Ramos (cell line): ENCODE measurements around the gene C6orf52.

Experiments used
- in situ Hi-C: fragments of 300-500 bp; cut with MboI; formaldehyde crosslinking; loops from one replicate; pipeline ENCODE4 v1.14.3; 2022; ENCODE audit warnings: low sequenced_read_pairs; ENCODE audit not compliant: unreplicated experiment

The C6orf52 gene

DNA sequence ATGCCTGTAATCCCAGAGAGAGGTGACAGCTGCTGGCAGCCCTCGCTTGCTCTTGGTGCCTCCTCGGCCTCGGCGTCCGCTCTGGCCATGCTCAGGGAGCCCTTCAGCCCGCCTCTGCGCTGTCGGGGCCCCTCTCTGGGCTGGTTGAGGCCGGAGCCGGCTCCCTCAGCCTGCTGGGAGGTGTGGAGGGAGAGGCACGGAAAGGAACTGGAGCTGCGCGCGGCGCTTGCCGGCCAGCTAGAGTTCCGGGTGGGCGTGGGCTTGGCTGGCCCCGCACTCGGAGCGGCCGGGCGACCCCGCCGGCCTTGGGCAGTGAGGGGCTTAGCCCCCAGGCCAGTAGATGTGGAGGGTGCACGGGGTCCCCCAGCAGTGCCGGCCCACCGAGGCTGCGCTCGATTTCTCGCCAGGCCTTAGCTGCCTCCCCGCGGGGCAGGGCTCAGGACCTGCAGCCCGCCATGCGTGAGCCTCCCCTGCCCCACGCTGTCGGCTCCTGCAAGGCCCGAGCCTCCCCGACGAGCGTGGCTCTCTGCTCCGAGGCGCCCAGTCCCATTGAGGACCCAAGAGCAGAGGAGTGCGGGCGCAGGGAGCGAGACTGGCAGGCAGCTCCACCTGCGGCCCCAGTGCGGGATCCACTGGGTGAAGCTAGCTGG, 34.6 kb downstream of the C6orf52 start:
- in situ Hi-C loops, result no loop called here

DNA sequence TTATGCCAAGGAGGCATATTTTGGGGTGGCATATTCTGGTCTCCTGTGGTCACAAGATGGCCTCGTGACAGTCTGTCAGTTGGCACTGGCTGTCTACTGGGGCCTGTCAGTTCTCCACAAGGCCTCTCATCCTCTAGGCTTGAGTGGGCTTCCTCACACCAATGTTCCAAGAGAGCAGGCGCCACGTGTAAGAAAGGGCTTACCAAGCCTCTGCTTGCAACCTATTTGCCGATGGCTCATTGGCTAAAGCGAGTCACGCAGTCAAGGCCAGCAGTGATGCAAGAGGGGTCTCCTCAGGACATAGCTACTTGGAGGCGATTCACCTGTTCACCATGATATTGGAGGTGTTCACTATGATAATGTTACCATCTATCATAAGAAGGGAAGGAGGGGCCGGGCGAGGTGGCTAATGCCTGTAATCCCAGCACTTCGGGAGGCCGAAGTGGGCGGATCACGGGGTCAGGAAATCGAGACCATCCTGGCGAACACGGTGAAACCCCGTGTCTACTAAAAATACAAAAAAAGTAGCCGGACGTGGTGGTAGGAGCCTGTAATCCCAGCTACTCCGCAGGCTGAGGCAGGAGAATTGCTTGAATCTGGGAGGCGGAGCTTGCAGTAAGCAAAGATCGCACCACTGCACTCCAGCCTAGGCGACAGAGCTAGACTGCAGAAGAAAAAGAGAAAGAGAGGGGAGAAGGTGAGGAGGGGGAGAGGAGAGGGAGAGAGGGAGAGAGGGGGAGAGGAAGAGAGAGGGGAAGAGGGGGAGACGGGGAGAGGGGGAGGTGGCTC, 35.3 kb downstream of the C6orf52 start:
- in situ Hi-C loops, result no loop called here

DNA sequence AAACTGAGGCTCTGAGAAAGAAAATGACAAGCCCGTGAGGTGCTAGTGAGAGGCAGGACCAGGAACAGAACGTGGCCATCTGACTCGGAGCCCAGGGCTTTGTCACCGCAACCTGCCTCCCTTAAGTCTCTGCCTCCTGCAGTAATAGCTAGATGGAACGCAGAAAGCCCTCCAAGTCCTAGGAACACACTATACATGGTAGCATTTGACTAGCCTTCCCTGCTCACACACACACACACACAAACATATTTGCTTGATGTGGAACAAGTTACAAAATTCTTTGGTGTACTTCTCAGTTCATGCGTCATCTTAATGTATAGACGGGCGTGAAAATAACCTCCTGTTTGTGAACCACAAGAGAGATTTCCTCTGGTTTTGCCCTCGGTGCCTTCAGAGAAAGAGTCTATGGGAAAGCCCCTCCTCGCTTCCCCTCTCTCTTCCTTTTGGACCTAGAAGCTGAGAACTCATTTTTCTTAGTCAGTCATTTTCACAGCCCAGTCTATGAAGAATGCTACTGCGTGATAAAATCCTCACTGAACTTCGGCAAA, 38.8 kb downstream of the C6orf52 start:
- in situ Hi-C loops, result no loop called here

DNA sequence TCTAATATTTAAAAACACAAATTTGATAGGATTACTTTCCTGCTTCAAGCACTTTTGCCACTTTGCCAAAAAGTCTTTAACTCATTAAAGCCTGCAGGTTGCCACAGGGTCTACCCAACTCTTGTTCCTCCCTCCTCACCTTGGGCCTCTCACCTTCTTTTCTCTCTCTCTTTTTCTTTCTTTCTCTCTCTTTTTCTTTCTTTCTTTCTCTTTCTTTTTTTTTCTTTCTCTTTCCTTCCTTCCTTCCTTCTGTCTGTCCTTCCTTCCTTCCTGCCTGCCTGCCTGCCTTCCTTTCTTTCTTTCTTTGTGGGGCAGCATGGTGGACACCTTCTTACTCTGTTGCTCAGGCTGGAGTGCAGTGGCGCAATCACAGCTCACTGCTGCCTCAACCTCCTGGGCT, 50.2 kb downstream of the C6orf52 start:
- in situ Hi-C loops, result no loop called here

DNA sequence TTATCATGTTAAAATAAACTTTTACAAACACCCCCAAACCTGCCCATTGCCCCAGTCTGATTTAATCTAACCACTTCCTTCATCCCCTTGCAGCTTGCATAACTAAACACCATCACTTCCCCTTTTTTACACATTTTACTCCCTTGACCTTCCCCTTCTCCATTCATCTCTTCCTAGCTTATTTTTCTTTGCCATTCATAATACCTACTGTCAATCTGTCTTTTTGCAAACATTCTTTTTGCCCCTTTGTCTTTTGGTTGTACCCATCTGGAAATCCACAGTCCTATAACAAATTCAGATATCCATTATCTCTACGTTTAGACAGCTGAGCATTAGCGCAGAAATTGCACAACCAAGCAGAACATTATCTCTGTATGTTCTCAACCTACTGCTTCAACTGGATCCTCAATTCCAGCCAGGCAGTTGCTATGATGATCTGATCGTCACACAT, 51.2 kb downstream of the C6orf52 start:
- in situ Hi-C loops, result no loop called here

- in situ Hi-C loops, result no loop called here
These were observed 52.9 kb downstream of the C6orf52 start for GRCh38 chr6:10641528-10641927.

- in situ Hi-C loops, result no loop called here
These were observed 54.0 kb downstream of the C6orf52 start for GRCh38 chr6:10640412-10640811.

DNA sequence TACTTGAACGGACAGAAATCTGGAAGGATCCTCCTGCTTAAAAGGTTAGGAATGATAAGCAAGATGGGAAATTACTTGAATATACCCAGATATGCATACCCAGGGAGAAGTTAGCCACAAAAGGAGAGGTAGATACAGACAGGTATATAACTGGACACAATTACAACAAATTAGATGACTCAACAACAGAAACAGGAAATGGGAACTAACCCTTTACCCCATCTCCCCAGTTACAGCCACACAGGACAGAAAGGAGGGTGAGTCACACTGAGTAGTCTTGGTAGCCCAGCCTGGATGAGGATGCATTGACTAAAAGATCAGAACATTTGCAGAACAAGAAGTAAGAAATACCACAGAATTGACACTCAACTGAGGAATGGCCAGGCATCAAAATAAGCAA, 61.2 kb downstream of the C6orf52 start:
- in situ Hi-C loops, result no loop called here

DNA sequence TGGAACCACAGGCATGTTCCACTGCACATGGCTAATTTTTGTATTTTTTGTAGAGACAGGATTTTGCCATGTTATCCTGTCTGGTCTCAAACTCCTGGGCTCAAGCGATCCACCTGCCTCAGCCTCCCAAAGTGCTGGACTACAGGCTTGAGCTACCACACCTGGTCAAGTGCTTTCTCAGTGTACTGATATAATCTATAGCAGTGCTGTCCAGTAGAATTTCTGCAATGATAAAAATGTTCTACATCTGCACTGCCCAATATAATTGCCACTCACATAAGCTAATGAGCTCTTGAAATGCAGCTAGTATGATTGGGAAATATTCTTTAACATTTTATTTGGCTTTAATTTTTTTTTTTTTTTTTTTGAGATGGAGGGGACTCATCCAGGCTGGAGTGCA, 64.2 kb downstream of the C6orf52 start:
- in situ Hi-C loops, result no loop called here

- in situ Hi-C loops, result no loop called here
These were observed 66.6 kb downstream of the C6orf52 start for GRCh38 chr6:10627800-10628199.

GRCh38 chr6:10626154-10626741, 68.2 kb downstream of the C6orf52 start:
- in situ Hi-C loops, result no loop called here

- in situ Hi-C loops, result no loop called here
These were observed 69.6 kb downstream of the C6orf52 start for GRCh38 chr6:10624836-10625235.

GRCh38 chr6:10621847-10622246, 72.6 kb downstream of the C6orf52 start:
- in situ Hi-C loops, result no loop called here
